ENCODE measurements around the gene CELSR1.
"Not testable (repeated sequence)": the region's sequence is repeated elsewhere in the genome, so short reads cannot be mapped to it uniquely, and the experiment has no call there.

CELSR1 gene

GRCh38 chr22:46484861-46485595, 52.4 kb downstream of the CELSR1 start:
- no peak for DNase-seq (ENCODE audit: low read depth in 2 of 2)

- DNase-seq (ENCODE audit: low read depth in 2 of 2), result no peak
These were observed 53.1 kb downstream of the CELSR1 start for GRCh38 chr22:46484156-46484860.

- DNase-seq (ENCODE audit: low read depth in 2 of 2), result no peak
These were observed 54.1 kb downstream of the CELSR1 start for GRCh38 chr22:46483353-46483752.

GRCh38 chr22:46482056-46482675, 55.3 kb downstream of the CELSR1 start:
- DNase-seq (ENCODE audit: low read depth in 2 of 2), result no peak

- DNase-seq (ENCODE audit: low read depth in 2 of 2), result no peak
These were observed 56.0 kb downstream of the CELSR1 start for GRCh38 chr22:46481386-46481785.

GRCh38 chr22:46480396-46480795, 57.0 kb downstream of the CELSR1 start:
- DNase-seq (ENCODE audit: low read depth in 2 of 2), result no peak

GRCh38 chr22:46479046-46479445, 58.4 kb downstream of the CELSR1 start:
- DNase-seq (ENCODE audit: low read depth in 2 of 2), result no peak

GRCh38 chr22:46478083-46478551, 59.3 kb downstream of the CELSR1 start:
- DNase-seq (ENCODE audit: low read depth in 2 of 2), result no peak

GRCh38 chr22:46476547-46476941, 60.9 kb downstream of the CELSR1 start:
- DNase-seq (ENCODE audit: low read depth in 2 of 2), result peak; percentile 8 to 13

GRCh38 chr22:46473896-46474557, 63.4 kb downstream of the CELSR1 start:
- DNase-seq (ENCODE audit: low read depth in 2 of 2), result no peak

- DNase-seq (ENCODE audit: low read depth in 2 of 2), result no peak
These were observed 64.2 kb downstream of the CELSR1 start for GRCh38 chr22:46473021-46473779.

GRCh38 chr22:46472722-46473016, 64.8 kb downstream of the CELSR1 start:
- no peak for DNase-seq (ENCODE audit: low read depth in 2 of 2)

- DNase-seq (ENCODE audit: low read depth in 2 of 2), result no peak
These were observed 65.3 kb downstream of the CELSR1 start for GRCh38 chr22:46471901-46472721.

GRCh38 chr22:46471330-46471729, 66.1 kb downstream of the CELSR1 start:
- not testable (repeated sequence) for DNase-seq (ENCODE audit: low read depth in 2 of 2)

- no peak for DNase-seq (ENCODE audit: low read depth in 2 of 2)
These were observed 67.7 kb downstream of the CELSR1 start for GRCh38 chr22:46469711-46470110.

- DNase-seq (ENCODE audit: low read depth in 2 of 2), result no peak
These were observed 70.4 kb downstream of the CELSR1 start for GRCh38 chr22:46467006-46467405.

- no peak for DNase-seq (ENCODE audit: low read depth in 2 of 2)
These were observed 71.2 kb downstream of the CELSR1 start for GRCh38 chr22:46466255-46466676.

GRCh38 chr22:46465793-46466192, 71.6 kb downstream of the CELSR1 start:
- DNase-seq (ENCODE audit: low read depth in 2 of 2), result no peak

GRCh38 chr22:46465345-46465720, 72.1 kb downstream of the CELSR1 start:
- DNase-seq (ENCODE audit: low read depth in 2 of 2), result no peak

GRCh38 chr22:46464701-46465344, 72.6 kb downstream of the CELSR1 start:
- no peak for DNase-seq (ENCODE audit: low read depth in 2 of 2)
